Lower leg skin (tissue), 4 donors: ENCODE data around the gene PLEKHG1. TPM values are rescaled to one million over a fixed set of nuclear protein-coding genes. Genes with fewer than 3 reads are reported as not detected.

ENCODE experiments used
- DNase-seq, 2 donors: peaks; one replicate each; pipeline ENCODE4 v3.0.0-alpha.2; 2019; ENCODE audit warnings: low spot score in 2 of 2
- H3K4me3 ChIP-seq: fragments of 200-600 bp; sonication (generic); 2 replicates; pipeline ENCODE4 v1.5.1; 2017; ENCODE audit warnings: mild to moderate bottlenecking, low read depth; ENCODE audit not compliant: poor library complexity, severe bottlenecking
- CTCF ChIP-seq, 3 donors: fragments of 450-650 bp; IDR thresholded peaks; one replicate each; pipeline ENCODE4 v1.5.1; 2016; ENCODE audit warnings: antibody characterized with exemption in 3 of 3, mild to moderate bottlenecking in 3 of 3, moderate library complexity in 2 of 3
- POLR2A ChIP-seq, 2 donors: fragments of 450-650 bp; IDR thresholded peaks; one replicate each; pipeline ENCODE4 v1.6.1; 2016 to 2017; ENCODE audit warnings: antibody characterized with exemption in 2 of 2, mild to moderate bottlenecking in 1 of 2, moderate library complexity in 1 of 2
- WGBS, 2 donors: methylation state at CpG; one replicate each; pipeline ENCODE4 v1.1.5; 2018; 5-methylcytosine and 5-hydroxymethylcytosine counted together
- intact Hi-C: fragments of 100-400 bp; cut with DNase I; formaldehyde crosslinking; loops from one replicate; pipeline ENCODE4 v1.15.0; 2023; ENCODE audit warnings: low total_unique reads
- total RNA-seq, 4 donors: library from RNA; depleted of rRNA; stranded (reverse); fragments of >200 nt; gene quantifications; one replicate each; pipeline ENCODE4 v1.1.0, GENCODE V29; 2016

The PLEKHG1 gene
- total RNA-seq, 4 donors from 2014 or later: 29.7 to 59.9 (median 42.3) TPM

GRCh38 chr6:150584596-150584995, 15.1 kb upstream of the PLEKHG1 start:
- H3K4me3 ChIP-seq: no peak overlapping the region
- TF ChIP-seq POLR2A (IDR thresholded peaks at IDR 0.05) (no peak), CTCF (IDR thresholded peaks at IDR 0.05) (no peak)
- WGBS, 2 donors: 84 to 88% methylated on average over 1 of the region's 1 CpG
- intact Hi-C loops: no loop called here
- DNase-seq: no peak

- no peak overlapping the region for H3K4me3 ChIP-seq
- 76 to 78% methylated on average over 12 of the region's 12 CpGs for WGBS, 2 donors
- intact Hi-C loops: no loop called here
- TF ChIP-seq CTCF (IDR thresholded peaks at IDR 0.05): no peak
- DNase-seq: no peak
Measured at GRCh38 chr6:150586850-150587359, 12.8 kb upstream of the PLEKHG1 start.

- TF ChIP-seq CTCF (IDR thresholded peaks at IDR 0.05) (no peak), POLR2A (IDR thresholded peaks at IDR 0.05) (no peak)
- no peak overlapping the region for H3K4me3 ChIP-seq
- intact Hi-C loops: no loop called here
- WGBS, 2 donors: 70 to 74% methylated on average over 4 of the region's 4 CpGs
- DNase-seq: no peak
Measured at GRCh38 chr6:150587637-150588036, 12.0 kb upstream of the PLEKHG1 start.

- intact Hi-C loops: no loop called here
- 78 to 79% methylated on average over 9 of the region's 9 CpGs for WGBS, 2 donors
- TF ChIP-seq POLR2A (IDR thresholded peaks at IDR 0.05): no peak
- TF ChIP-seq CTCF (IDR thresholded peaks at IDR 0.05): no peak
- no peak overlapping the region for H3K4me3 ChIP-seq
- no peak for DNase-seq
Measured at GRCh38 chr6:150588888-150589499, 10.7 kb upstream of the PLEKHG1 start.

- TF ChIP-seq CTCF (IDR thresholded peaks at IDR 0.05) (no peak), POLR2A (IDR thresholded peaks at IDR 0.05) (no peak)
- no peak for DNase-seq
- no peak overlapping the region for H3K4me3 ChIP-seq
- intact Hi-C loops: no loop called here
Measured at GRCh38 chr6:150589852-150590251, 9.8 kb upstream of the PLEKHG1 start.

GRCh38 chr6:150590446-150590845, 9.2 kb upstream of the PLEKHG1 start:
- DNase-seq: no peak
- WGBS, 2 donors: 64 to 68% methylated on average over 3 of the region's 3 CpGs
- TF ChIP-seq CTCF (IDR thresholded peaks at IDR 0.05) (no peak), POLR2A (IDR thresholded peaks at IDR 0.05) (no peak)
- intact Hi-C loops: no loop called here
- no peak overlapping the region for H3K4me3 ChIP-seq
